Stimulated activated naive CD8-positive, alpha-beta T cell treated with anti-CD3 and anti-CD28 coated beads, Interleukin-15, Interleukin-2, amounts not matched to agents 100 ng/mL and 50 ng/mL, for 24 hours (primary cell): ENCODE data around the gene TMCC2.
"Not testable (repeated sequence)": the region's sequence is repeated elsewhere in the genome, so short reads cannot be mapped to it uniquely, and the experiment has no call there.

Source experiments
- H3K27ac Mint-ChIP-seq: one replicate; pipeline ENCODE4 v1.8.0; 2021; ENCODE audit warnings: mild to moderate bottlenecking, mixed read lengths
- H3K27me3 Mint-ChIP-seq: one replicate; pipeline ENCODE4 v1.8.0; 2021; ENCODE audit warnings: mixed read lengths
- H3K36me3 Mint-ChIP-seq: one replicate; pipeline ENCODE4 v1.8.0; 2021; ENCODE audit warnings: low read depth, mixed read lengths
- H3K4me1 Mint-ChIP-seq: one replicate; pipeline ENCODE4 v1.8.0; 2021; ENCODE audit warnings: low read depth, mixed read lengths
- H3K4me3 Mint-ChIP-seq: one replicate; pipeline ENCODE4 v1.8.0; 2021; ENCODE audit warnings: mild to moderate bottlenecking, mixed read lengths
- H3K9me3 Mint-ChIP-seq: one replicate; pipeline ENCODE4 v1.8.0; 2021; ENCODE audit warnings: mixed read lengths

Gene TMCC2

DNA sequence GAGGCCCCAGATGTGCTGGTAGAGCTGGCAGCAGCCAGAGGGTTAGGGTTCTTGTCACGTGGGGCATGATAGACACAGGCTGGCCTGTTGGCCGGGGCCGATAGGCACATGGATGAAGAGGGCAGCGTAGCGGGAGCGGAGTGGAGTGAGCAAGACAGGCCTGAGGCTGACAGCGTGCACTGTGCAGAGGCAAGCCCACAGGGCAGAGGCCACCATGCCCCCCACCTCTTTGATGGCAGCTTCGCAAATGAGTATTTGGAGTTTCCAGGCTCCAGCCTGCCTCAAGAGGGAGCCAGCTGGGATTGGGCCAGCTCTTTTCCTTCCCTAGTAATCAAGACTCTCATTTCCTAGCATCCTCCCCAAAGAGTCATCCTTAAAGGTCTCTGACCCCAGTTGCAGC, 43.5 kb downstream of the TMCC2 start:
- no peak overlapping the region for H3K4me3 Mint-ChIP-seq
- H3K4me1 Mint-ChIP-seq = peaks cover 26% of the 10 kb centered on the region
- no peaks in the 10 kb centered on the region for H3K9me3 Mint-ChIP-seq
- H3K27ac Mint-ChIP-seq = no peak overlapping the region
- no peaks in the 10 kb centered on the region for H3K27me3 Mint-ChIP-seq
- H3K36me3 Mint-ChIP-seq = peaks cover 12% of the 10 kb centered on the region

DNA sequence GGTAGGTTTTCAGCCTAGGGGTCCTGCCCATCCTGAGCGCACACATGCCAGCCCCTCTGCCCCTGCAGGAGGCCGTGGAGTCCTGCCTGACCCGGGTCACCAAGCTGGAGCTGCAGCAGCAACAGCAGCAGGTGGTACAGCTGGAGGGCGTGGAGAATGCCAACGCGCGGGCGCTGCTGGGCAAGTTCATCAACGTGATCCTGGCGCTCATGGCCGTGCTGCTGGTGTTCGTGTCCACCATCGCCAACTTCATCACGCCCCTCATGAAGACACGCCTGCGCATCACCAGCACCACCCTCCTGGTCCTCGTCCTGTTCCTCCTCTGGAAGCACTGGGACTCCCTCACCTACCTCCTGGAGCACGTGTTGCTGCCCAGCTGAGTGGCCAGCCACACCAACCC, 44.0 kb downstream of the TMCC2 start:
- H3K27me3 Mint-ChIP-seq = no peaks in the 10 kb centered on the region
- H3K4me1 Mint-ChIP-seq = peaks cover 31% of the 10 kb centered on the region
- H3K27ac Mint-ChIP-seq = no peak overlapping the region
- H3K36me3 Mint-ChIP-seq = peaks cover 12% of the 10 kb centered on the region
- H3K4me3 Mint-ChIP-seq = no peak overlapping the region
- H3K9me3 Mint-ChIP-seq = no peaks in the 10 kb centered on the region

DNA sequence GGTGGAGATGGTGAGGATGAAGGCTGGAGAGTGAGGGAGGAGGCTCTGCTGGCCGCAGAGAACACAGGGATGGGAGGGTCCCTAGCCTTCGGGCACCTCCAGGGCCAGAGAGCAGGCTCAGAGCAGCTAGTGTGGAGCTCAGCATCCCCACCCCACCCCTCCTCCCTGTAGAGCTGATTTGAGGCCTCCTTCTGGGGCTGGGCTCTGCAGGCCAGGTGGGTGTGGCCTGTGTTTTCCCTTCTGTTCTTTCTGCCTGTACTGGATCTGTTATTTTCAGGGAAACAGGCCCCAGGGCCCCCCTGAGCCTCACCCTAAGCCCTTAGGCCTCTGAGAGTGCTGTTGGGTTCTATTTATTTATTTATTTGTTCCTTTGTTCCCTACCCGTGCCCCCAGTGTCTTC, 44.8 kb downstream of the TMCC2 start:
- no peak overlapping the region for H3K27ac Mint-ChIP-seq
- H3K27me3 Mint-ChIP-seq = no peaks in the 10 kb centered on the region
- H3K4me3 Mint-ChIP-seq = no peak overlapping the region

DNA sequence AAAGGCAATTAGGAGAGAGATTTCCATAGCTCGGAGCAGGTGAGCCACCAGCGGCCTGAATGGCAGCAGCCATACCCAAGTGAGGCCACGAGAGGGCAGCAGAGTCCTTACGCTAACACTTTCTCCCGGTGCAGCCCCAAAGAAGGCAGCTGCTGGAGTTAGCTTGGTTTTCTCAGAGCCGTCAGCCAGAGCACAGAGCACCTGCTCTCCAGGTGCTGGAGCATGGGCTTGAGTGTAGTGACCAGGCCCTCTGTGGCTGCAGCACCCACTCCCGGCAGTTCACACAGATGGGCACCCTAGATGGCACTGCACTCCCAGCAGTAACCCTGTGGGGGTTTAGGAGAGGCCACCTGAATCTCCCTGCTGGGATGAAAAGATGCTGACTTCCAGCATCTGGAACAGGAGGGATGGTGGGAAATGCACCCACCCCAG, 45.8 kb downstream of the TMCC2 start:
- Mint-ChIP-seq H3K36me3 (peaks cover 12% of the 10 kb centered on the region), H3K9me3 (no peaks in the 10 kb centered on the region), H3K27me3 (no peaks in the 10 kb centered on the region), H3K27ac (no peak overlapping the region), H3K4me3 (peak overlapping the region; percentile 23), H3K4me1 (peaks cover 39% of the 10 kb centered on the region)

More for the DNA sequence above, 44.8 kb downstream of the TMCC2 start:
- Mint-ChIP-seq H3K4me1 (peaks cover 33% of the 10 kb centered on the region), H3K9me3 (no peaks in the 10 kb centered on the region), H3K36me3 (peaks cover 12% of the 10 kb centered on the region)

DNA sequence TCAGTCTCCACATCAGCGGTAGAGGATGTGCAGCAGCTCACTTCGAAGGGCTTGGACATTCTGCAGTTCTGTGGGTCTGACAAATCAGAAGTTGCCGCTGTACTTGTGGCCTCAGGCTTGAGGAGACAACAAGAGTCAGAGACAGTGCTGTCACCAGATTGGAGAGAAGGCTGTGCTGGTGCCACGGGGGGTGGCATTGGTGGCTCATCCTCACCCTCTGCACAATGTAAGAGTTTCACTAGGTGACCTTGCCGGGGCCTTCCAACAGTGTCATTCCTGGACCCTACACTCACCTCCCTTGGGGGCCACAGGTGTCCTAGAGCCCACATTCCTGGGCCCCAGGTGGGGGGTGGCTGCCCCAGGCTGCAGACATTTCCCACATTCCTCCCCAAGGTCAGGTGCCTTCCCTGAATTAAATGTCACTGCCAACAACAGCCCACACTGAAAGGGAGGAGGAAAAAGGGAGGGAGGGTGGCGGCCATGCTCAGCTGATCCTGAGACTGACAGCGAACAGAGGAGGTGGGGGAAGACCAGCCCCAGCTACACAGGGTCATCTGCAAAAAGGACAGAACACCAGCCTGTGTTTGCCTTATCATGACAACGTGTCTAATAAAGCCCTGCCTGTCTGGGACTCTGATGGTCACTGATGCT, 46.4 kb downstream of the TMCC2 start:
- Mint-ChIP-seq H3K27ac (no peak overlapping the region), H3K4me3 (no peak overlapping the region), H3K4me1 (peaks cover 45% of the 10 kb centered on the region), H3K9me3 (no peaks in the 10 kb centered on the region), H3K36me3 (peaks cover 12% of the 10 kb centered on the region), H3K27me3 (no peaks in the 10 kb centered on the region)

DNA sequence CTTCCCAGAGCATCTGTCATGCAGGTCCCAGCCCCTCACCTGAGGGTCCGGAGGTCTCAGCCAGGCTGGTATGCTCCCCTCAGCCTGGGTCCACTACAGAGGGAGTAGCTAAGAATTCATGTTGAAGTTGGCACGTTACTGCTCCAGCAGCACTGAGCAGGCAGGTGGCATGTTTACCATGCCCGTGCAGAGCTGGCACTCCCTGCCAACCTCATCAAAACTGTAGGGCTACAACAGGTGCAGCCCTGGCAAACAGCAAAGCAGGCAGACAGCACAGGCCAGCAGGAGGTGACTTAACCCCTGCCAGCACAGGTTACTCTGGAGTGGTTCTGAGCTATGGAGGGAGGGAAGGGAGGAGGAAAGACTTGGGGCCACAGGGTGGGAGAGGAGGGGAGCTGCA, 47.4 kb downstream of the TMCC2 start:
- no peaks in the 10 kb centered on the region for H3K27me3 Mint-ChIP-seq
- H3K9me3 Mint-ChIP-seq = no peaks in the 10 kb centered on the region
- peaks cover 55% of the 10 kb centered on the region for H3K4me1 Mint-ChIP-seq
- no peak overlapping the region for H3K27ac Mint-ChIP-seq
- H3K36me3 Mint-ChIP-seq = peaks cover 12% of the 10 kb centered on the region
- H3K4me3 Mint-ChIP-seq = no peak overlapping the region

DNA sequence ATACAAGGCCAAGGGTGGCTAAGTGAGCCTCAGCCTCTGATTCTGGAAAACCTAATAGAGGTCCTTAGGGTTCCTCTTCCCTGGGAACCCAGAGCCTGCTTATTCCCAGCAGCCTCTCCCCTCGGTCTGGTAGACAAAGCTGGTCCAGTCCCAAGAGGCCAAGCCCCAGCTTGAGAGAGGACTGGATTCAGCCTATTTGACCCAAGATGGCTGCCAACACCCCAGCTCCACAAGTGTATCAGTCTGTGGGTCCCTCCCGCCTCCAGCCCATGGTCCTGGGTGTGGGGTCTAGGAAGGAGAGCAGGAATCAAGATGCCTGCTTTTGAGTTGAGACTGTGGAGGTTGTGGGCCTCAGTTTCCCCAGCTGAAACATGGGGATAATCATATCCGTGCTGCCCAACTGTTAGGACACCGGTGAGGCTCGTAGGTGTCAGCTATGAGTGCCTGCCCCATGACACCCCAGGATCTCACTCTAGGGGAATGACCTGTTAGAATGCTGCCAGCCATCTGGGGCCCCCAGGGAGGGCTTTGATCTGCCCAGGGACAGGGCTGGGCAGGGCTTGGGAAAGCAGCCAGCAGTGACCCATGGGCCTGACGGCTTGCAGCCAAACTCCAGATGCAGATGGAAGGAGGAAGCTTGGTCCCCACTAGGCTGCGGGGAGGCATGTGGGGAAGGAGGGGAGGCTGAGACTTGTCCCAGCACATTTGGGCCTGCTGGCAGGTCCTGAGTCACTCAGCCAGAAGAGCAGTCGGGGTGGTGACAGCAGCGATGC, 48.4 kb downstream of the TMCC2 start:
- Mint-ChIP-seq H3K4me3 (no peak overlapping the region), H3K27ac (no peak overlapping the region), H3K9me3 (no peaks in the 10 kb centered on the region), H3K36me3 (peaks cover 6% of the 10 kb centered on the region), H3K27me3 (no peaks in the 10 kb centered on the region), H3K4me1 (peaks cover 60% of the 10 kb centered on the region)

DNA sequence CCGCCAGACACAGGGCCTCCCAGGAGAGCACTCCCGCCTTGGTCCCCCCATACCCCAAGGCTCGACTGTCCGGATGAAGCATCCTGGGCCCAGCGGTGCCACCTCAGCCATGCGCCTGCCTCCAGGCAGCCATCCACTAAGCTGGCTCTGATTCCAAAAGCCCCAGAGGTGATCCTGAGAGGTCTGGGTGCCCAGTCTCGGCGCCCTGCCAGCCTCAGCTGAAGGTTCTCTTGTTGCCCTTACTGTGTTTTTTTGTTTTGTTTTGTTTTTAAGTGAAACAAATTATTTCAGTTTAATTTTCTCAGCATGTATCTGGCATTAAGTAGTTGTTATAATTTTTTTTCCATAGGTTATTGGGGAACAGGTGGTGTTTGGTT, 48.9 kb downstream of the TMCC2 start:
- H3K36me3 Mint-ChIP-seq = peaks cover 5% of the 10 kb centered on the region
- no peak overlapping the region for H3K27ac Mint-ChIP-seq
- H3K9me3 Mint-ChIP-seq = no peaks in the 10 kb centered on the region
- no peaks in the 10 kb centered on the region for H3K27me3 Mint-ChIP-seq
- H3K4me3 Mint-ChIP-seq = no peak overlapping the region
- H3K4me1 Mint-ChIP-seq = peaks cover 60% of the 10 kb centered on the region

DNA sequence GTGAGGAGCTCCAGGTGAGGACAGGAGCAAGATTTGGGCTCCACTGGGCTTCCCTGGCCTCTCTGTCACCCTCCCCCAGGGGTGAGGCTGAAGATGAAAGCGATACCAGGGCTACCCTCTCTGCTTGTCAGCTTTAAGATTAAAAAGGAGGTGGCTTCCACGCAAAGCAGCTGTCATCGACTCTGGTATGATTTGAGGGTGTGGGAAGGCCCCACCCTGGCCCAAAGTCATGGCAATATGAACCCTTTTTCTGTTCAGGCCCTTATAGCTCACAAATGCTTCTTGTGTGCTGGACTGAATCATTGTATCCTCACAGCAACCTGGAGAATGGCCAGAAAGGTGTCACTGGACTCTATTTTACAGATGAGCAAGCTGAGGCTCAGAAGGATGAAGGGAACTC, 52.2 kb downstream of the TMCC2 start:
- H3K4me1 Mint-ChIP-seq = peaks cover 72% of the 10 kb centered on the region
- no peaks in the 10 kb centered on the region for H3K27me3 Mint-ChIP-seq
- no peak overlapping the region for H3K4me3 Mint-ChIP-seq
- no peaks in the 10 kb centered on the region for H3K36me3 Mint-ChIP-seq
- peak overlapping the region; percentile 70 for H3K27ac Mint-ChIP-seq
- H3K9me3 Mint-ChIP-seq = no peaks in the 10 kb centered on the region

DNA sequence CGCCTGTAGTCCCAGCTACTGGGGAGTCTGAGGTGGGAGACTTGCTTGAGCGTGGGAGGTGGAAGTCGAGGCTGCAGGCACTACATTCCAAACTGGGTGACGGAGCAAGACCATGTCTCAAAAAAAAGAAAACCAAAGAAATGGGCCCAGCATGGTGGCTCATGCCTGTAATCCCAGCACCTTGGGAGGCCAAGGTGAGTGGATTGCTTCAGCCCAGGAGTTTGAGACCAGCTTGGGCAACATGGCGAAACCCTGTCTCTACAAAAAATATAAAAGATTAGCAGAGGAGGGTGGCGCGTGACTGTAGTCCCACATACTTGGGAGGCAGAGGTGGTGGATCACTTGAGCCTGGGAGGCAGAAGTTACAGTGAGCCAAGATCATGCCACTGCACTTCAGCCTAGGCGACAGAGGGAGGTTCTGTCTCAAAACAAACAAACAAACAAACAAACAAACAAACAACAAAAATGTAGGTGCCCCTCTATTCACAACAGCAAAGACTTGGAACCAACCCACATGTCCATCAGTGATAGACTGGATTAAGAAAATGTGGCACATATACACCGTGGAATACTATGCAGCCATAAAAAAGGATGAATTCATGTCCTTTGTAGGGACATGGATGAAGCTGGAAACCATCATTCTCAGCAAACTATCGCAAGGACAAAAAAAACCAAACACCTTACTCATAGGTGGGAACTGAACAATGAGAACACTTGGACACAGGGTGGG, 53.1 kb downstream of the TMCC2 start:
- H3K4me3 Mint-ChIP-seq, H3K9me3 Mint-ChIP-seq, H3K36me3 Mint-ChIP-seq, H3K27me3 Mint-ChIP-seq: not testable (repeated sequence)
- Mint-ChIP-seq H3K27ac (peak overlapping the region; percentile 70), H3K4me1 (peaks cover 73% of the 10 kb centered on the region)

DNA sequence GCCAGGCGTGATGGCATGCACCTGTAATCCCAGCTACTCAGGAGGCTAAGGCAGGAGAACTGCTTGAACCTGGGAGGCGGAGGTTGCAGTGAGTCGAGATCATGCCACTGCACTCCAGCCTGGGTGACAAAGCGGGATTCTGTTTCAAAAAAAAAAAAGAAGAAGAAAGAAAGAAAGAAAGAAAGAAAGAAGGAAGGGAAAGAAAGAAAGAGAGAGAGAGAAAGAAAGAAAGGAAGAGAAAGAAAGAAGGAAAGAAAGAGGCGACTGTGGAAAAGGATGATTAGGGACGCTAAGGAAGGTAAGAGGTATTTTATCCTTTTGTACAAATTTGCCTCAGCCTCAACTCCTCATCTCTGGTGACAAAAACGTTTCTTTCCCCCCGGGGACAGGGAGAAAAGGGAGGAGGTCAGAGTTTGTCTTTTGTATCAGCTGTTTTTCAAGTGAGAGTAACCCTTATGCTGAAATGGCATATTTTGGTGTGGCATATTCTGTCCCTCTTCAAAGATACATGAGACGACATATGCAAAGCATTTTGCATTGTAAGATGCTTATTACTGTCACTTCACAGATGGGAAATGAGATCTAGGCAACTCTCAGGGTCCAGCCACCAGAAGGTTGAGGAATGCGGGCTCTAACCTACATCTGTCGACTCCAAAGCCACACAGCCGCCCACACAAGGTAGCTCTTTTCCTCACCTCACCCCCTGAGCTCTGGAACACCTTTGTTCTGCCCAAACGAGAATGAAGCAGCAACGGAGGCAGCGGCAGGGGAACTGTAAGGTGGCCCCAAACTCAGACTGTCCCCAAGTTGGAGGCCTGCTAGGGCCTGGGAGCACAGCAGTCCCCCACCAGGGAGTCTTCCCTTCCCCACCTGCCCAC, 55.8 kb downstream of the TMCC2 start:
- no peak overlapping the region for H3K27ac Mint-ChIP-seq
- H3K27me3 Mint-ChIP-seq = no peaks in the 10 kb centered on the region

DNA sequence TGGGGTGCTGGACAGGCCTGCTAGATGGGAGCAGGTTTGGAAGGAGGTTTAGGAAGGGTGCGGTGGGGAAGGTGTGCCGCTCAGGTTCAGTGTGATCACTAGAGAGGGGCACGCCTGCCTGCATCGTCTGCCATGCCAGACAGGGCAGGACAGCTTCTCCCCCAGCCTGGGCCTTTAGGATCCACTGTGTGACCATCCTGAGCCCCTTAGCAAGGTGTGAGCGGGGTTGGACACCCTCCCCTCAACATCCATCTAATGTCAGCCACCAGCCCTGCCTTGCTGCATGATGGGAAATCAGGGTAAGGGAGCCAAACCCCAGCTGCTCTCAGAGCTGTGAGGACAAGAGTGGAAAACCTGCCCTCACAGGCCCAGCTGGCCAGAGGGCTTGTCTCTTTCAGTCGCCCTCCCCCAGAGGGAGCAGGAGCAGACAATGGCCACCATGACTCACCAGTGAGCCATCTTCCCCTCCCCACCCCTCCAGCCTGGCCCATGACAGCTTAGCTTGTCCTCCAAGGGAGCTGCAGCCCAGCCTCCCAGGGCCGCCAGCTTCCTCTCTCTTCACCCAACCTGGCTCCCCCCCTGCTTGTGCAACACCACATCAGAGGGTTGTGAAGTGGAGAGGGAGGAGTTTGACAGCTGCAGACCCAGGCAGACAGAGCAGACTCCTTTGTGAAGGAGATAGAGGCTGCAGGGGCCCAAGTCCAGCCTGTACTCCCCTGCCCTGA, 56.8 kb downstream of the TMCC2 start:
- H3K27ac Mint-ChIP-seq = no peak overlapping the region
- H3K4me3 Mint-ChIP-seq = peak overlapping the region; percentile 77
- H3K36me3 Mint-ChIP-seq = peaks cover 3% of the 10 kb centered on the region
- H3K4me1 Mint-ChIP-seq = peaks cover 83% of the 10 kb centered on the region
- no peaks in the 10 kb centered on the region for H3K27me3 Mint-ChIP-seq
- H3K9me3 Mint-ChIP-seq = no peaks in the 10 kb centered on the region

More for the DNA sequence above, 55.8 kb downstream of the TMCC2 start:
- Mint-ChIP-seq H3K9me3 (no peaks in the 10 kb centered on the region), H3K36me3 (peaks cover 3% of the 10 kb centered on the region), H3K4me1 (peaks cover 85% of the 10 kb centered on the region), H3K4me3 (no peak overlapping the region)

DNA sequence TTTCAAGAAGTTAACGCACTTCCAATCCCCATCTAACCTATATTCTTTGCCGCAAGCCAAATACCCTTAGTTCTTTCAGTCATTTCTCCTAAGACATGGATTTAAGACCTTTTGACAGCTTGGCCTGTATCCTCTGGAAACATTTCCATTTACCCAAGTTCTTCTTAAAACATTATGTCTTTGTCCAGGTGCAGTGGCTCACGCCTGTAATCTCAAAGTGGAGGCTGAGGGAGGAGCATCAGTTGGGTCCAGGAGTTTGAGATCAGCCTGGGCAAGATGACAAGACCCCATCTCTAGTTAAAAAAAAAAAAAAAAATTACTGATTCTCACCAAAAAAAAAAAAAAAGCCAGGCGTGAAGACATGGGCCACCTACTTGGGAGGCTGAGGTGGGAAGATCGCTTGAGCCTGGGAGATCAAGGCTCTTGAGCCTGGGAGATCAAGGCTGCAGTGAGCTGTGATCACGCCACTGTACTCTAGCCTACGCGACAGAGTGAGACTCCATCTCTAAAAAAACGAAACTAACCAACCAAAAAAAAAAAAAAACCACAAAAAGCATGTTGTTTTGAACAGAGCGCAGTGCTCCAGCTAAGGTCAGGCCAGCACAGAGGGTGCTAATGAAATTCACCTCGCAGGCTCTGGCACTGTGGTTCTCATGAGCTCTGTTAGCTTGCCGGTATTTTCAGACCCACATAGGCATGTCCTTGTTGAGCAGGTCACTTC, 57.8 kb downstream of the TMCC2 start:
- H3K4me3 Mint-ChIP-seq = peak overlapping the region; percentile 77

More for the DNA sequence above, 57.8 kb downstream of the TMCC2 start:
- no peaks in the 10 kb centered on the region for H3K9me3 Mint-ChIP-seq
- peaks cover 3% of the 10 kb centered on the region for H3K36me3 Mint-ChIP-seq
- H3K27me3 Mint-ChIP-seq = no peaks in the 10 kb centered on the region
- peaks cover 81% of the 10 kb centered on the region for H3K4me1 Mint-ChIP-seq
- peak overlapping the region; percentile 90 for H3K27ac Mint-ChIP-seq
